Left ventricle myocardium superior (tissue), 1 donor: ENCODE results near the gene POLD2. TPM values are rescaled to one million over a fixed set of nuclear protein-coding genes. Genes with fewer than 3 reads are reported as not detected.
"Not testable (repeated sequence)": the region's sequence is repeated elsewhere in the genome, so short reads cannot be mapped to it uniquely, and the experiment has no call there.

Source experiments
- ATAC-seq: fragments of 200-7000 bp; cut with Tn5 transposase; one replicate; pipeline ENCODE4 v1.9.1; 2020; ENCODE audit warnings: mild to moderate bottlenecking, moderate library complexity
- DNase-seq: peaks from one replicate; pipeline ENCODE4 v3.0.0-alpha.2; 2020
- intact Hi-C: fragments of 100-400 bp; cut with micrococcal nuclease; formaldehyde crosslinking; loops from one replicate; pipeline ENCODE4 v1.11.0; 2022
- long read RNA-seq: library from polyadenylated mRNA; unstranded; transcript quantifications from one replicate; pipeline ENCODE4 v2.0.0, GENCODE V29; 2021
- total RNA-seq: library from RNA; stranded (reverse); fragmentation: NEBNext Ultra II Directional; extraction: Animal tissue kit (Norgen Biotek cat#: 25700); gene quantifications from one replicate; pipeline ENCODE4 v1.2.1, GENCODE V29; 2021
- donor health status: DM: no; HTN: yes; CAD: no; lungs with severe emphysema.

The POLD2 gene
- 92.9 TPM for total RNA-seq
- long read RNA-seq, transcript POLD2-207 (11 exons, 1,659 nt): minor isoform, 10 of 176 reads
- long read RNA-seq, transcript POLD2-218 (11 exons, 1,619 nt): major isoform, 105 of 176 reads
- long read RNA-seq, partial matches to known transcripts: 40 of 176 reads
- long read RNA-seq, other reads (novel, unspliced or antisense): 20 of 176 reads

DNA sequence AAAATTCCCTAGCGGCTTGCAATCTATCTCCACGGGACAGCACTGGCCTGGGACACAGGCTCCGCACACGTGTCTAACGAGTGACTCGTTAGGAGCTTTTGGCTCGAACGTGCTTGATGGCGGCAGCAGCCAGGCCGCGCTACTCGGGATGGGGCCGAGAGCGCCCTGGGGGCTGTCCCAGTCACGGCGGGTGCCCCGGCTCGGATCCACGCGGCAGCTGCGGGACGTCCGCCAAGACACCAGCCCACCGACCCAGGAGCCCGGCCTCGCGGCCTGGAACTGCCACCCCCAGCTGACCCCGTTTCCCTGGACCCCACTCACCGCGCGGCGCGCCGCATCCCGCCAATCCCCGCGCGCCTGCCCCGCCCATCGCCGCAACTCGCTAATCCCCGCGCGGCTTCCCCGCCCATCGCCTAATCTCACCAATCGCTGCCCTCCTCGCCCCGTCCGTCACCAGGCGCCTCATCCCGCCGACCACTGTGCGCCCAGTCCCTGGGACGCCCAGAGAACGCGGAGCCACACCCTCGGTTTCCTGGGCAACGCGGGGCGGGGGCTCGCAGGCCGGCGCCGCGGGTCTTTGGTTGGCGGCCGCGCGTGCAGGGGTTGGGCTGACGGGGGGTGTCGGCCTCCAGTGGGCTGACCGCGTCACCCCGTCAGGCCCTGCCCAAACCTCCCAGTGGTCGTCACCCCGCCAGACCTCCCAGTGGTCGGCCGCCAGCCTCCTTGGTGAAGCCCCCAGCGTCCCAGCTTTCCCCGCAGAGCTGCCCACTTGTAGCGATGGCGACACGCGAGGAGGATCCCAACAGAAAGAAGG lies at the start of gene POLD2:
Gene POLD2, minus strand, starts transcription at position 359 of the 814 bp plus-strand sequence. CDS start 1,495 bp downstream, outside the sequence.
- DNase-seq (peak; percentile 99), ATAC-seq (peak; percentile 99)
- intact Hi-C loops: no loop called here

DNA sequence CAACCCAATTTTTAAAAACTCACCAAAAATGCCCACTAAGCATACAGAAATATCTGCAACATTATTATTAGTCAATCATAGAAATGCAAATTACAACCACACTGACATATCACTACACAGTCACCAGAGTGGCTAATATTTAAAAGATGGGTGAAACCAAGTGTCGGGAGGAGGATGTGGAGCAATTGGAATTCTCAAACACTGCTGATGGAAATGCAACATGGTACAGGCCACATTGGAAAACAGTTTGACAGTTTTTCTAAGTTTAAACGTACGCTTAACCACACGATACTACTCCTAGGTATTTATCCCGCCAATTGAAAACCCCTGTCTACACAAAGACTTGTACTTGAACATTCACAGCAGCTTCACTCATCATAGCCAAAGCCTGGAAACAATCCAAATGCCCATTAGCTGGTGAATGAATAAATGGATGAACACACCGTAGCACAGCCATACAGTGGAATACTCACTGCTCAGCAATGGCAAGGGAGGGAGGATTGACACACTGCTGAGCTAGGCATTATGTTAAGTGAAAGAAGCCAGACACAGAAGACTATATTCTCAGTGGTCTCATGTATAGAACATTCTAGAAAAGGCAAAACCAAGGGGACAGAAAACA lies 49.6 kb upstream of the POLD2 start:
- ATAC-seq: no peak
- no peak for DNase-seq
- intact Hi-C loops: no loop called here

DNA sequence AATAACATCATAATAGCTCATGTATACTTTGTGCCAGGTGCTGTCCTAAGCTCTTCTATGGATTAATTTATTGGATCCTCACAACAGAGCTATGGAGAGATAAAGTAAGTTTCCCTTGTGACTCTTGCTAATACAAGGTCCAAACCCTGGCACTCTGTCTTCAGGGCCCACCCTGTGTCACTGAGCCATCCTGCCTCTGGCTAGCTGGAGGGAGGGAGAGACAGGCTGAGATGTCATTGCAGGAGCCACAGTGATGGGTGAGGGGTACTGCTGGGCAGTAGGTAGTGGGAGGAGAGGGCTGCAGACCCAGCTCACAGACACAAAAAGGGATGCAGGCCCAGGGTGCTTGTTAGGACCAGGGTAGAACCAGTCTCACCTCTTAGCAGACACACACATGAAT lies 49.0 kb upstream of the POLD2 start:
- DNase-seq: no peak
- intact Hi-C loops: no loop called here
- ATAC-seq: no peak

DNA sequence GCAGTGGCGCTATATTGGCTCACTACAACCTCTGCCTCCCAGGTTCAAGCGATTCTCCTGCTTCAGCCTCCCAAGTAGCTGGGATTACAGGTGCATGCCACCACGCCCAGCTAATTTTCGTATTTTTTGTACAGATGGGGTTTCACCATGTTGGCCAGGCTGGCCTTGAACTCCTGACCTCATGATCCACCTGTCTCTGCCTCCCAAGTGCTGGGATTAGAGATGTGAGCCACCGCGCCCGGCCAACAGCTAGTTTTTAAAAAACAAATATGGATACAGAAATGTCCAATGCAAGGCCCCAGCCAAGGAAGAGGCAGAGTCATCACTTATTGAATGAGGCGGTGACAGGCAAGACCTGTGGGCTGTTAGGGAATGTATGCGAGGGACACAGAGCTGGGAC lies 48.6 kb upstream of the POLD2 start:
- intact Hi-C loops, ATAC-seq, DNase-seq: not testable (repeated sequence)

DNA sequence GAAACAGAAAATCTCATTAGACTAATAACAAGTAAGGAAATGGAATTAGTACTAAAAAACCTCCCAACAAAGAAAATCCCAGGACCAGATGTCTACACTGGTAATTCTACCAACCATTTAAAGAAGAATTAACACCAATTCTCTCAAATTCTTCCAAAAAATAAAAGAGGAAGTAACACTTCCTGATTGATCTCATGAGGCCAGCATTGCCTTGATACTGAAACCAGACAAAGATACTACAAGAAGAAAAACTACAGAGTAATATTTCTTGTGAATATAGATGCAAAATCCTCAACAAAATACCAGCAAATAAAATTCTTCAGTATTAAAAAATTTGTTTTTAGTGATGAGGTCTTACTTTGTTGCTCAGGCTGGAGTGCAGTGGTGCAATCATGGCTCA lies 44.6 kb upstream of the POLD2 start:
- no peak for DNase-seq
- intact Hi-C loops: no loop called here
- no peak for ATAC-seq

DNA sequence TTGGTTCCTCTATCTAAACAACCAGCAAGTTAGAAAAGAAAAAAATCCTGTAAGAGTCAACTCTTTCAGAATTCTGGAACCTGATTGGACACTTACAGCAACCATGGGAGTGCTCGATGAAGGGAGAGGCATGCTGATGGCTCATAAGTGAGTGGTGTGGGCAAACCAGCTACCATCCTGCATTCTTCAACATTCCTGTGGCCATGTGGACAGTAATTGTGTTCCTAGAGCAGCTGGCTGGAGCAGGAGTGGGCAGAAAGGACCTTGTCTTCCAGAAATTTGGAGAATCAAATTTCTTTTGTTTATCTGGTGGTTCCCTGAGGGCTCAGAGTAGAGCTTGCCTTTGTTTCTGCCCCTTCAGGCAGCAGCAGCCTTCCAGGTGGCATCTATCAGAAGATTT lies 40.2 kb upstream of the POLD2 start:
- DNase-seq (no peak), ATAC-seq (no peak)
- intact Hi-C loops: no loop called here

DNA sequence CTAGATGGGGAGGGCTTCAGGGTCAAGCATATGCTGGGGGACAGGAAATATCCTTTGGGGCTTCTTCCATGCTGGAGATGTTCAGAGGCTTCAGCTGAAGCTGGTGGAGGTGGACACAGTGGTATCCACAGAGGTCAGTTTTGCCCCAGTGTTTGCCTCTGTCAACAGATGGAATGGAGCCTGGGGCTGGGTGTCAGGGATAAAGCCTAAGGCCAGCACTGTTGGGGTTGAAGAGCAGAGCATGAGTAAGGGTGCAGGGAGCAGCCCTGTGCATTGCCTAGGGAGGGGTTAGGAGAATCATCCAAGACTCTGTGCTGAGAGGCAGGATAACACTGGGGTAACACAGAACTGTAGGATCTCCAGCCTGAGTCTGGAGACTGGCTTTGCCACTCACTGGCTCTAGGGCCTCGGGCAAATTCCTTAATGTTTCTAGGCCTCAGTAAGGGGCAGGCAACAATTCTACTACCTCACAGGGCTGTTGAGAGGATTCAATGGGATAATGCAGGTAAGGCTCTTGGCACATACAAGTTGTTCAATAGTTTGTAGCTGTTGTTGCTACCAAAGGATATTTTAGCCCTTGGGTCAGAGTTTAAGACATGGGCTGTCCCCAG lies 39.5 kb upstream of the POLD2 start:
- DNase-seq (no peak), ATAC-seq (no peak)

DNA sequence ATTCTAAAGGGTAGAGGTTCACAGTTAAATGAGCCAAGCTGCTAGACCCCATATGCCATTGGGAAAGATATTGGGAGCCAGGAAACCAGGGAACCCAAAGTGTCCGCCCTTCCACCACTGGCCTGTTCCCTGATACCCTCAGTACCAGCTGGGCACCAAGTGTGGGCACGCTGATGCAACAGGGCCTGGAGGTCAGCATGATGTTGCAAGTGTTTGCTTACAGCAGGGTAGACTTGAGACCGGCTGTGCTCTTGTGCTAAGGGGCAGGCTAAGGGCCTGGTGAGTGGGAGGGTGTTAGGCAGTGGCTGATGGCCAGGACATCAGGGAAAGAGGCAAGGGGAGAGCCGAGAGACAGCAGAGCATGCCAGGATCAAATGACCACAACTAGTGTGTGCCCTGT lies 38.8 kb upstream of the POLD2 start:
- ATAC-seq: no peak
- intact Hi-C loops: no loop called here
- no peak for DNase-seq

More for the DNA sequence above, 39.5 kb upstream of the POLD2 start:
- intact Hi-C loops: no loop called here

DNA sequence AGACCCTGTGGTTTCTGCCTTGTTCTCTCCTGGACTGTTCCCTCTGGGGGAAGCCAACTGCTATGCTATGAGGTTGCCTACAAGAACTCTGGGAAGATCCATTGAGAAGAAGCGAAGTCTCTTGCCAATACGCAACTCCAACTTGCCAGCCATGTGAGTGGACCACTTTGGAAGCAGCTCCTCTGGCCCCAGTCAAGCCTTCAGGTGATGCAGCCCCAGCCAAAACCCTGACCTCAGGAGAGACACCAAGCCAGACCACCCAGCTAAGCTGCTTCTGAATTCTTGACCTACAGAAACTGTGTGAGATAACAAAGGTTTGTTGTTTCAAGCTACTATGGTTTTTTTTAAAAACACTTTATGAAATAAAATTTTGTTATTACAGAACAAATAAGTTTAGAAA lies 38.0 kb upstream of the POLD2 start:
- intact Hi-C loops: no loop called here
- DNase-seq (no peak), ATAC-seq (no peak)

DNA sequence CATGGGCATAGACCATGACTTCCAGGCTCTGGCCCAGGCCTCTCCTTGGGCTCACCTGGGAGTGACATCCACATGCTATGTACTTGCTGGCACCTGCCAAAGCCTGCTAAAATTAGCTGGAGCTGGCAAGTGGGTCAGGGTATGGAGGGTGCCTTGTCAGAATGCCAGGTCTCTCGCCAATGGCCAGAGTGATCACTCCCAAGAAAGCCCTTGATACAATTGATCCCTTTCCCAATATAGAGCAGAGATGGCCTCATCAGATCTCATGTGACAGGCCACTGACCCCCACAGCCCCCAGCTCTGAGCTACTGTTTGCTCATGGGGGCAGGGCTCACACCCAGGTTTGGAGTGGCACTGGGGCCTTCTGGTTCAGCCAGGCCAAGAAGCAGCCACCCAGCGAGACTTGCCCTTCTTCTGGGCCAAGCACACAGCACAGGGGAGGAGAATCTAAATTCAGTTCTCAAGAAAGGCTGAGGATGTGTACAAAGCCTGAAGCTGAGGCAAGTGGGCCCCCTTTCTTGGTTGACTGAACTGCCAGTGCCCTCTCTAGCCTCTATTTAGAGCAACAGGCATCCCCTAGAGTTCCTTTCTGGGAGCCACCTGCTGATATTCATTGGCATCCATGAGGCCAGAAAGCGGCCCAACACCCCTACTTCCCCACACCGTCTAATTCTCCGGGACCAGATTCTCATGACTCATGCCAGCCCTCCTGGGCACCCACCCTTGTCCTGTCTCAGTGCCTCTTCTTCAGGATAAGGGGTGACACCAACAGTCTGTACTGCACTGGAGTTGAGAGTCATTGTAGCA lies 36.7 kb upstream of the POLD2 start:
- intact Hi-C loops: no loop called here
- no peak for DNase-seq
- peak; percentile 86 for ATAC-seq

DNA sequence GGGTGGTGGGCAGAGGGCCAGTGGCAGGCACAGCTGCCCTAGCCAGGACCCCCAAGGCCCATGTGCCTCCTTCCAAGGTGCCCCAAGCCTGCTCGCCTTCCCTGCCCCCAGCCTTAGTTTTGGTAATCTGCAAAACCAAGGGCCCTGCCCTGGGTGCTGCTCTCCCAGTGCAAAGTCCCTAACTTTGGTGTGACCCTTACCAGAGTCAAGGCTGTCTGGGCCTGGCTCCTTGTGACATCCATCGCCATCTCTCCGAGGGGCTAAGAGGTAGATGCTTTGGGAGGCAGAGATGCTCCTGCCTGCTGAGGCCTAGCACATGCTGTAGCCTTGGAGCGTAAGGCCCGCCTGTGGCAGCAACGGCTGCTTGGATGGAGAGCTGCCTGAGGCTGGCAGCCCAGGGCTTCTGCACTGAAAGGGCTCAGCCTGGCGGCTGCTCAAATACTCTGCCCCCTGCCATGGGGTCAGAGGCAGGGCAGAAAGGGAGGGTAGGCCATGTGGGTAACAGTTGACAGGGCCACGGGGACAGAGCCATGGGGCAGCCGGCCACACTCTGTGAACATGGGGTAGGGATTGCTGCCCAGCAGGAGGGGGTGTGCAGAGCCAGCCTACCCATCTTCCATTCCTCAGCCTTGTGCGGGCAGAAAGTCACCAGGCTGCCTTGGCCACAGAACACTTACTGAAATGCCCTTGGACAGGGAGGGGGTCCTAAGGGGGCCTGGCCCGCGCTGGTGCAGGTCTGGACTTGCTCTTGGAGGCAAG lies 35.7 kb upstream of the POLD2 start:
- no peak for DNase-seq
- intact Hi-C loops: no loop called here
- ATAC-seq: no peak

DNA sequence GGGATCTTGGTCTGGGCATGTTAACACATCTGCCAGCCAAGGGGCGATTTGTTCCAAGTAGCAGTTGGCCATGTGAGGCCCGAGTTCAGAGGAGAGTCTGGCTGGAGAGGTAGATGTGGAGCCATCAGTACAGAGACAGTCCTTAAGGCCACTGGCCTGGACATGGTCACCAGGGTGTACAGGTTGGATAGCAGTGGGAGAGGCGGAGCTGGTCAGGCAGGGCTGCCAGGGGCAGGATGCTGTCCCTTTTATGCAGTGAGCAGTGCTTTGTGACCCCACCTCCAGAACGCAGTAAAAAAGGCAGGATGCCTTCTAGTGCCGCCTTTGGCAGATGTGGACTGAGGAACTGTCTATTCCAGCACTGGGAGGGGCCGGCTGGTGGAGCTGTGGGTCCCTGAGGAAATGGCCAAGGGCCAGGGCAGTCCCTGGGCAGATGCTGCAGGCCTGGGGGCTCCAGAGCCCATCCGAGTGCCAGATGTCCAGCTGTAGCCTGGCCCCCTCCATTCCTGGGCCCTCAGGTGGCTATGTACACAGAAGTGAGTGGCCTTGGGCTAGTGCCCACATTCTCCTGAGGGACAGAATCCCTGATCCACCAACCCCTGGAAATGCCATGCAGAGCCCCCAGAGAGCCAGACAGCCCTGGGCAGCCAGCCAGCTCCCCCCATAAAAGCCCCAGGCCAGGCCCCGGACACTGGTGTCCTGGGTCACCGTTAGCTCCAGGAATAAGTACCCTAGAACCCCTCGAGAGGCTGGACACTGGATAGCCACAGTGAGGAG lies 34.9 kb upstream of the POLD2 start:
- intact Hi-C loops: no loop called here
- no peak for DNase-seq
- no peak for ATAC-seq

DNA sequence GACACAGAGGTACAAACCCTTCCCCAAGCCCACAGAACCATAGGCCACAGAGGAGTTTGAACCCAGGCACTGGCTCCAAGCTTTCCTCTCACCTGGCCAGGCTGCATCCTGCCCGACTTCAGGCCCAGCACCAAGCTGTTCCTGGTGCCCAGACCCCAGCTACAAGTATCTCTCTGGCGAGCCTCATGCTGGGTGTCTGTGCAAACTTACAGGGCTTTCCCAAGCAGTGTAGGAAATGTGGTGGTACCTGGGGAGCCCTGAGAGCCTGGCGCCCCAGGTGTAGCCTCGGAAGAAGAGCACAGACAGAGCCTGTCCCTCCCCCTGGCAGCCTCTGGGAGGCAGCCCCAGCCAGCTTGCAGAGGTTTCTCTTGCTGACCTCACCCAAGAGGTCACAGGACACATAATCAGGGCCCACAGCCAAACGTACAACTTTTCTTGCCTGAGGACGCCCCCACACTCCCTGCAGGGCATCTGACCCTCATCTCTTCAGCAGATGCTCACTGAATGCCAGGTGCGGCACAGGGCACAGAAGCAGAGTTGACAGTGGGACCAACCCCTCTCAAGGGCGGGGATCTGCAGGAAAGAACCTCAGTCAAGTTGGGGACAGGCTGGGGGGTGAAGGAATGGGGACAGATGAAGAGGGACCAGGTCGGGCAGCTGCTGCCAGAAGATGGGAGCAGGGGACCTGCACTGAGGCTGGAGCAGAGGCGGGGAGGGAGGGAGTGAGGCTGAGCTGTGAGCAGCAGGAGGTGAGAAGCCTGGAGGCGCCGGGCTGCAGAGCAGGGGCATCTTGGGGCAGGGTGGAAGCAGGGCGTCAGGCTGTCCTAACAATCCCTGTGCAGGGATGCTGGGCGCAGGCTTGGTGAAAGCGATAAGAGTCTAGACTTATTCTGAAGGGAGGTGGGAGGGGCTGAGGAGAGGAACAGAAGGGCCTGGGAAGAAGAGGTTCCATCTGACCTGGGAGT lies 34.0 kb upstream of the POLD2 start:
- ATAC-seq: no peak
- intact Hi-C loops: no loop called here
- no peak for DNase-seq

DNA sequence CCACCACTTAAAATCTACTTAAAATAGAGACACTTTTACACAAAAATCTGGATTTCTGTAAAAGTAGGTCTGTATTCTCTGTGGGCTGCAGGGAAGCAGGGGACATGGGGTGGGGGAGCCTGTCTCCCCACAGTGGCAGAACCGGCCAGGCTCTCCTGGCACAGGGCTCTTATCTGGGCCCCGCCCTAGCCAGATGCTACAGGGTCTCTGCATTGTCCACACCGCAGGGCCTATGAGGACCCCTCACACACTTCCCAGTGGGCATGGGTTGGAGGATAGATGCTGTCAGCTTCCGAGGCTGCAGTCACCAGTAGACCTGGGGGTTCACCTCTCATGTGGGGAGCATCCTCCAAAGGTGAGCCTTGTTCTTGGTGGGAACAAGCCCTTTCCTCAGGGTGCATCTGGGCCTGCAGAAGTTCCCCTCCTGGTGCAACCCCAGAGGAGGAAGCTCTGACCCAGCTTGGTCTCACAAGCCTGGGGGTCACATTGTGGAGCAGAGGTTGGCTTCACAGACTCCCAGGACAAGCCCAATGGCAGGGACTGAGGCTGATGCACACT lies 33.2 kb upstream of the POLD2 start:
- DNase-seq (no peak), ATAC-seq (no peak)
- intact Hi-C loops: no loop called here

DNA sequence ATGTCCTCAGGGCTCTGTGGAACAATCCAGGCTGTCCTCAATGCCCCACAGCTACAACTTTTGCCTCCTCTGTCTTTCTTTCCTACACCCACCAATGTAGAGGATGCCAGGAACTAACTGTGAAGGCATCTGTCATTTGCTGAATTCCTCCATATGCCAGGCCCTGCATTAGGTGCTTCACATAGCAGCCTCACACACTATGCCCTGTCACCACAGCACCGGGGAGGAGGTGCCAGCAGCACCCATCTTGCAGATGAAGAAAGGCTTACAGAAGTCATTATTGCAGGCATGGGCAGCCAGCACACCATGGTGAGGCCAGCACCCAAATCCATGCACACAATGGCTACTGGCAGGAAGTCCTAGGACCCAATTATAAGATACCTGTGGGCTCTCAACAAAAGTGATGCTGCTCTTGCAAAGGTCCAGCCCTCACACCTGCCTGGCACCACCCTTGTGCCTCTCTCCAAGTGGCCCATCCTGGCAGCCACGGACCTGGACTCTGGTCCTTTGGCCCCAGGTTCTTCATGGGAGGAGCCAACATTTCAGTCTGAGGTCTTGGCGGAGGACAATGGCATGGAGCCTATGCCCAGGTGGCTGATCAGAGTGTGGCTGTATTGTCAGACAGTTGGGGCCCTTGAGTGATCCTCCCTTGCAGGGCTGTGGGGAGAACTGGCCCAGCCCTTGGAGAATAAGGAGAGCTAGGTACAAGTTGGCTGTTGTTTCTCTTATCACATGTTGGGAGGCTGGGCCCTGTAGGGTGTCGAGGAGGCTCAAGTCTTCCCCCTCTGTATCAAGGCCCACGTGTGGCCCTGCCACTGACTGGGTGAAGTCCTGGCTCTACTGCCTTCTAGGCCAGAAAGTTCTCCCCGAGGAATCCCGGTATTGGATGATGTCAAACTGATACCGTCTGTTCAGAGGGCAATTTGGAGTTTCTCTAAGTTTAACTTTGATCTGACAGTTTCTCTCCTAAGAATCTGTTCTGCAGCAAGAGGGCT lies 32.1 kb upstream of the POLD2 start:
- intact Hi-C loops: no loop called here
- no peak for ATAC-seq
- no peak for DNase-seq
